Trophoblast cell (in vitro differentiated cells and primary cell): ENCODE results near the gene SH3BGRL2.
"Not testable (repeated sequence)": the region's sequence is repeated elsewhere in the genome, so short reads cannot be mapped to it uniquely, and the experiment has no call there.

Experiments
- DNase-seq, 2 donors: peaks; one replicate each; pipeline ENCODE4 v3.0.0-alpha.2; 2016
- H2AFZ ChIP-seq: 2 replicates; pipeline ENCODE4 v1.6.1; 2013; ENCODE audit warnings: low read length, moderate library complexity, mild to moderate bottlenecking; ENCODE audit not compliant: insufficient read depth, poor library complexity
- H2AK5ac ChIP-seq: 2 replicates; pipeline ENCODE4 v1.6.1; 2013; ENCODE audit warnings: mild to moderate bottlenecking, low read length
- H2BK120ac ChIP-seq: 2 replicates; pipeline ENCODE4 v1.6.1; 2013; ENCODE audit warnings: low read length, mild to moderate bottlenecking, moderate library complexity; ENCODE audit not compliant: insufficient read depth, poor library complexity
- H2BK12ac ChIP-seq: 2 replicates; pipeline ENCODE4 v1.6.1; 2013; ENCODE audit warnings: mild to moderate bottlenecking, low read length, moderate library complexity
- H2BK5ac ChIP-seq: 2 replicates; pipeline ENCODE4 v1.6.1; 2013; ENCODE audit warnings: low read length, low read depth, moderate library complexity, mild to moderate bottlenecking; ENCODE audit not compliant: poor library complexity
- H3K14ac ChIP-seq: 2 replicates; pipeline ENCODE4 v1.6.1; 2013; ENCODE audit warnings: mild to moderate bottlenecking, low read length
- H3K18ac ChIP-seq: 2 replicates; pipeline ENCODE4 v1.6.1; 2013; ENCODE audit warnings: mild to moderate bottlenecking, low read length
- H3K23ac ChIP-seq: 2 replicates; pipeline ENCODE4 v1.6.1; 2013; ENCODE audit warnings: low read length
- H3K27ac ChIP-seq: 2 replicates; pipeline ENCODE4 v1.5.1; 2013; ENCODE audit warnings: low read depth, mild to moderate bottlenecking, inconsistent platforms, low read length, moderate library complexity
- H3K27me3 ChIP-seq: 2 replicates; pipeline ENCODE4 v1.6.1; 2013; ENCODE audit warnings: inconsistent platforms, mild to moderate bottlenecking, low read length, moderate library complexity; ENCODE audit not compliant: insufficient read depth
- H3K36me3 ChIP-seq, 2 experiments: 1 replicate in 1 of 2; 2 replicates in 1 of 2; pipeline ENCODE4 v1.6.1; 2013; ENCODE audit warnings: low read length in 2 of 2, mild to moderate bottlenecking in 2 of 2, moderate library complexity in 1 of 2; ENCODE audit not compliant: insufficient read depth in 2 of 2, control insufficient read depth in 1 of 2
- H3K4ac ChIP-seq: 2 replicates; pipeline ENCODE4 v1.6.1; 2013; ENCODE audit warnings: low read depth, mild to moderate bottlenecking, low read length, moderate library complexity
- H3K4me1 ChIP-seq, 2 experiments: 1 replicate in 1 of 2; 2 replicates in 1 of 2; pipeline ENCODE4 v1.6.1; 2013; ENCODE audit warnings: low read length in 2 of 2, mild to moderate bottlenecking in 2 of 2, moderate library complexity in 1 of 2; ENCODE audit not compliant: insufficient read depth in 2 of 2, control insufficient read depth in 1 of 2
- H3K4me2 ChIP-seq: 2 replicates; pipeline ENCODE4 v1.6.1; 2013; ENCODE audit warnings: inconsistent platforms, mild to moderate bottlenecking, low read length, moderate library complexity
- H3K4me3 ChIP-seq: 2 replicates; pipeline ENCODE4 v1.5.1; 2013; ENCODE audit warnings: mild to moderate bottlenecking, low read depth, low read length, inconsistent platforms
- H3K79me1 ChIP-seq: one replicate; pipeline ENCODE4 v1.6.1; 2013; ENCODE audit warnings: low read length
- H3K79me2 ChIP-seq: 2 replicates; pipeline ENCODE4 v1.6.1; 2013; ENCODE audit warnings: low read length, mild to moderate bottlenecking; ENCODE audit not compliant: control insufficient read depth, insufficient read depth, poor library complexity
- H3K9ac ChIP-seq: 2 replicates; pipeline ENCODE4 v1.6.1; 2013; ENCODE audit warnings: mild to moderate bottlenecking, low read length
- H3K9me3 ChIP-seq: 2 replicates; pipeline ENCODE4 v1.6.1; 2013; ENCODE audit warnings: low read depth, mild to moderate bottlenecking, control low read depth, inconsistent platforms, low read length; ENCODE audit not compliant: insufficient read depth
- H4K12ac ChIP-seq: 2 replicates; pipeline ENCODE4 v1.6.1; 2013; ENCODE audit warnings: low read depth, mild to moderate bottlenecking, low read length, moderate library complexity
- H4K8ac ChIP-seq: 2 replicates; pipeline ENCODE4 v1.6.1; 2013; ENCODE audit warnings: low read depth, mild to moderate bottlenecking, low read length, moderate library complexity
- H4K91ac ChIP-seq: one replicate; pipeline ENCODE4 v1.6.1; 2013; ENCODE audit warnings: low read depth, mild to moderate bottlenecking, low read length, moderate library complexity
- WGBS: extraction: QIAGEN DNeasy Blood & Tissue Kit; methylation state at CpG from one replicate; pipeline ENCODE4 v1.1.7; 2013; ENCODE audit warnings: missing lambda C conversion rate; ENCODE audit not compliant: insufficient read length, insufficient coverage; ENCODE audit errors: extremely low coverage; 5-methylcytosine and 5-hydroxymethylcytosine counted together

SH3BGRL2 gene

GRCh38 chr6:79745282-79745681, 114.2 kb downstream of the SH3BGRL2 start:
- not testable (repeated sequence) for H4K91ac ChIP-seq, H3K79me1 ChIP-seq, H2AK5ac ChIP-seq, H4K12ac ChIP-seq, H2BK120ac ChIP-seq, H3K9ac ChIP-seq, H3K4me1 ChIP-seq, H2BK5ac ChIP-seq, H3K79me2 ChIP-seq, H3K18ac ChIP-seq, H3K14ac ChIP-seq, DNase-seq, H3K4me3 ChIP-seq, H3K9me3 ChIP-seq, H2AFZ ChIP-seq, H2BK12ac ChIP-seq, H3K27me3 ChIP-seq, H4K8ac ChIP-seq, H3K23ac ChIP-seq, H3K4ac ChIP-seq, H3K36me3 ChIP-seq, H3K27ac ChIP-seq, H3K4me2 ChIP-seq
- no CpG with 5 or more reads among the region's 2 CpGs for WGBS

GRCh38 chr6:79746325-79746724, 115.2 kb downstream of the SH3BGRL2 start:
- H3K4me3 ChIP-seq, H3K9me3 ChIP-seq, H3K4me1 ChIP-seq, H3K36me3 ChIP-seq, H3K27ac ChIP-seq, H3K14ac ChIP-seq, H2BK12ac ChIP-seq, H3K18ac ChIP-seq, H3K79me2 ChIP-seq, H3K9ac ChIP-seq, H4K12ac ChIP-seq, H3K79me1 ChIP-seq, H4K91ac ChIP-seq, H2AFZ ChIP-seq, H3K23ac ChIP-seq, H2BK120ac ChIP-seq, H2BK5ac ChIP-seq, H3K4me2 ChIP-seq, H4K8ac ChIP-seq, H2AK5ac ChIP-seq, DNase-seq, H3K27me3 ChIP-seq, H3K4ac ChIP-seq: not testable (repeated sequence)
- WGBS: no CpG with 5 or more reads among the region's 3 CpGs

GRCh38 chr6:79750806-79751205, 119.7 kb downstream of the SH3BGRL2 start:
- no CpG with 5 or more reads among the region's 4 CpGs for WGBS

More at GRCh38 chr6:79750806-79751205, 119.7 kb downstream of the SH3BGRL2 start:
- H3K4me1 ChIP-seq: no peaks in the 10 kb centered on the region
- H3K4me3 ChIP-seq: no peak overlapping the region
- no peaks in the 10 kb centered on the region for H3K79me1 ChIP-seq
- no peak overlapping the region for H2AK5ac ChIP-seq
- no peak overlapping the region for H3K23ac ChIP-seq
- no peak overlapping the region for H2BK12ac ChIP-seq
- no peak overlapping the region for H3K14ac ChIP-seq
- H3K18ac ChIP-seq: no peak overlapping the region
- H3K36me3 ChIP-seq: no peaks in the 10 kb centered on the region
- no peak overlapping the region for H3K27ac ChIP-seq
- no peak overlapping the region for H2BK120ac ChIP-seq
- no peaks in the 10 kb centered on the region for H3K79me2 ChIP-seq
- H3K4me2 ChIP-seq: no peak overlapping the region
- H3K4ac ChIP-seq: no peak overlapping the region
- no peak for DNase-seq
- no peaks in the 10 kb centered on the region for H3K9me3 ChIP-seq
- no peak overlapping the region for H4K91ac ChIP-seq
- no peak overlapping the region for H4K12ac ChIP-seq
- no peak overlapping the region for H2AFZ ChIP-seq
- no peak overlapping the region for H4K8ac ChIP-seq
- no peak overlapping the region for H3K9ac ChIP-seq
- H2BK5ac ChIP-seq: no peak overlapping the region
- H3K27me3 ChIP-seq: no peaks in the 10 kb centered on the region
